Adrenal gland (tissue), 12 donors: ENCODE data around the gene CPT1C. TPM values are rescaled to one million over a fixed set of nuclear protein-coding genes. Genes with fewer than 3 reads are reported as not detected.

Experiments used
- DNase-seq, 7 donors: peaks; one replicate each; pipeline ENCODE4 v3.0.0-alpha.2; 2019 to 2020
- H3K27ac ChIP-seq, 5 donors: fragments of 200-600 bp; sonication (generic) in 4 of 5; 1 replicate in 3 of 5; 2 replicates in 2 of 5; pipeline versions ENCODE4 v1.5.1 to v1.8.0; 2016 to 2020; ENCODE audit warnings: mild to moderate bottlenecking in 1 of 5
- H3K27me3 ChIP-seq: fragments of 200-600 bp; 2 replicates; pipeline ENCODE4 v1.8.0; 2021
- H3K36me3 ChIP-seq, 2 donors: fragments of 200-600 bp; replicated peaks in 1 of 2; 1 replicate in 1 of 2; 2 replicates in 1 of 2; pipeline versions ENCODE4 v1.5.1 to v1.8.0; 2018 to 2022
- H3K4me1 ChIP-seq, 2 donors: fragments of 200-600 bp; replicated peaks in 1 of 2; 1 replicate in 1 of 2; 2 replicates in 1 of 2; pipeline versions ENCODE4 v1.5.1 to v1.8.0; 2018 to 2021
- H3K4me3 ChIP-seq, 4 donors: fragments of 200-600 bp; sonication (generic) in 3 of 4; one replicate each; pipeline ENCODE4 v1.5.1; 2016 to 2018
- H3K9me3 ChIP-seq, 3 donors: fragments of 200-600 bp; sonication (generic) in 1 of 3; replicated peaks in 1 of 3; 1 replicate in 2 of 3; 2 replicates in 1 of 3; pipeline versions ENCODE4 v1.5.1 to v1.8.0; 2016 to 2021
- POLR2A ChIP-seq, 2 donors: fragments of 450-650 bp; IDR thresholded peaks; one replicate each; pipeline ENCODE4 v1.6.1; 2017; ENCODE audit warnings: antibody characterized with exemption in 2 of 2, mild to moderate bottlenecking in 2 of 2, moderate library complexity in 1 of 2
- WGBS, 4 donors: extraction: QIAGEN DNeasy Blood & Tissue Kit in 2 of 4; methylation state at CpG; one replicate each; pipeline versions ENCODE4 v1.1.5 to v1.1.7; 2013 to 2017; 5-methylcytosine and 5-hydroxymethylcytosine counted together
- intact Hi-C, 2 donors: fragments of 100-400 bp; cut with DNase I; formaldehyde crosslinking; loops; one replicate each; pipeline versions ENCODE4 v1.14.1 to v1.15.0; 2022 to 2023
- polyA plus RNA-seq, 3 donors: library from polyadenylated mRNA; stranded (reverse); fragments of 200-250 nt in 2 of 3; fragments of 350-450 nt in 1 of 3; fragmentation: Illumina TruSeq in 1 of 3; extraction: RNeasy Lipid Tissue Mini Kit (QIAGEN cat#74804) in 1 of 3; gene quantifications; one replicate each; pipeline ENCODE4 v1.2.3, GENCODE V29; 2013 to 2014
- total RNA-seq, 9 donors: library from RNA; depleted of rRNA in 4 of 9; stranded (reverse); fragments of >200 nt in 4 of 9; fragments of 120-200 nt in 1 of 9; fragmentation: NEBNext Ultra II Directional in 1 of 9; extraction: Animal tissue kit (Norgen Biotek cat#: 25700) in 1 of 9; gene quantifications; one replicate each; pipeline versions ENCODE4 v1.1.0 to v1.2.4, GENCODE V29; 2013 to 2023
- TF ChIP-seq, protein P1 (sequence below), 6 experiments: fragments of 450-650 bp in 4 of 6; fragments of 200-600 bp in 2 of 6; sonication (generic) in 1 of 6; IDR thresholded peaks; 1 replicate in 5 of 6; 2 replicates in 1 of 6; pipeline versions ENCODE4 v1.5.1 to v1.8.0; 2016 to 2021; ENCODE audit warnings: antibody characterized with exemption in 6 of 6, mild to moderate bottlenecking in 2 of 6, moderate library complexity in 1 of 6
- donor health status: healthy with polysubstance abuse.
- donor health status: Bipolar disorder and iron deficiency.
- donor health status: DM: yes; HTN: yes; CAD: no.
- donor health status: DM: no; HTN: no; CAD: no.
- donor health status: DM: no; HTN: no; CAD: no.
- donor health status: DM: yes; HTN: yes; CAD: no.

The CPT1C gene
- total and polyA plus RNA-seq, 12 donors, result 2.4 to 55.7 (median 5.9) TPM; not detected in 1

DNA sequence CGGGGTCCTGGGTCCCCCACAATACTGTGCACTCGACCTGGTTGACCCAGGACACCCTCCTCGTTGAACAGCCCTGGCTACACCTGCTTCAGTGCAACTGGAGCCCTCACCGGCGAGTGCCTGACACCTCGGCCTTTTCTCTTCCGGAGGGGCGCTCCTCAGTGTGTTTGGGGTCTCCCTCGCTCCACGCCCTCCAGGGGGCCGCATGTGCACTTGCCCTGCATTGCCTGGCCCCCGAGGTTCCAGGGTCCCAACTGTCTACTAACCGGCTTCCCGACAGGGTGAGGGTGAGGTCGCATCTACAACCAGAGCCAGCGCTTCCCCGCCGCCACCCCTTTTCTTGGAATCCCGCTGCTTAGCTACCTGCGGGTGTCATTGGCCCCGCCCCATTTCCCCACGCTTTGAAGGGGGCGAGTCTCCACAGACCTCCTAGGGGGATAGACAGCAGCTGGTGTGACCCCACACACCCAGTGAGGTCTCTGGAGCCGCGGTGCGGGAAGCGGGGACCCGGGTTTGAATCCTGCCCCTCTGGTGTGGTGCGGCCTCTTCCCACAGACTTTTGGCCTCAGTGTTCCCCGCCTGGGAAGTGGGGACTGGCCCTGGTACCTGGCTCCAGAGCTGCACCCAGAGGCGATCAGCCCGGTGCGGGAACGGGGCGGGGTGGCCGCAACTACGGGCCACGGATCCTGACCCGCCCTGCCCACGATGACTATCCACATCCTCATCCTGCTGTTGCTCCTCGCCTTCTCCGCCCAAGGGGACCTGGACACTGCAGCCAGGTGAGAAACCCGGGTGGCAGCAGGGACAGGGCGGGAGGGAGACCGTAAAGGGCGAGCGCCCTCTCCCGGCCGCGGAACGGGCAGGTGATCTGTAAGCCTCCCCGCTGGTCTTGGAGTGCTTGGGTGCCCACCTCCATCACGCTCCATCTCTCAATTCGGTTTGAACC, 1.5 kb upstream of the CPT1C start, which contains the start of gene ADM5:
ADM5 (plus strand) TSS at position 462 of the 946 bp plus-strand sequence; CDS start at position 706, 244 bp downstream.
- Histone ChIP-seq H3K27me3 (no peaks in the 10 kb centered on the region), H3K4me1 (peaks cover 3 to 25% of the 10 kb centered on the region in 2 donors), H3K9me3 (no peaks in the 10 kb centered on the region), H3K36me3 (peaks cover 0 to 21% of the 10 kb centered on the region in 2 donors), H3K4me3 (peak within 1 kb of the TSS in 2 of 4 donors; percentile 37 to 57), H3K27ac (peak within 1 kb of the TSS in 2 of 5 donors; percentile 3 to 48)
- DNase-seq, result peak in 6 of 7 donors; percentile 56 to 83 (median 68)
- 29 to 77% (median 38%) methylated on average over 6 to 54 of the region's 54 CpGs for WGBS, 4 donors
- intact Hi-C loops, result no loop called here
- no peak for TF ChIP-seq POLR2A (IDR thresholded peaks at IDR 0.05)
- TF ChIP-seq, protein P1, sequence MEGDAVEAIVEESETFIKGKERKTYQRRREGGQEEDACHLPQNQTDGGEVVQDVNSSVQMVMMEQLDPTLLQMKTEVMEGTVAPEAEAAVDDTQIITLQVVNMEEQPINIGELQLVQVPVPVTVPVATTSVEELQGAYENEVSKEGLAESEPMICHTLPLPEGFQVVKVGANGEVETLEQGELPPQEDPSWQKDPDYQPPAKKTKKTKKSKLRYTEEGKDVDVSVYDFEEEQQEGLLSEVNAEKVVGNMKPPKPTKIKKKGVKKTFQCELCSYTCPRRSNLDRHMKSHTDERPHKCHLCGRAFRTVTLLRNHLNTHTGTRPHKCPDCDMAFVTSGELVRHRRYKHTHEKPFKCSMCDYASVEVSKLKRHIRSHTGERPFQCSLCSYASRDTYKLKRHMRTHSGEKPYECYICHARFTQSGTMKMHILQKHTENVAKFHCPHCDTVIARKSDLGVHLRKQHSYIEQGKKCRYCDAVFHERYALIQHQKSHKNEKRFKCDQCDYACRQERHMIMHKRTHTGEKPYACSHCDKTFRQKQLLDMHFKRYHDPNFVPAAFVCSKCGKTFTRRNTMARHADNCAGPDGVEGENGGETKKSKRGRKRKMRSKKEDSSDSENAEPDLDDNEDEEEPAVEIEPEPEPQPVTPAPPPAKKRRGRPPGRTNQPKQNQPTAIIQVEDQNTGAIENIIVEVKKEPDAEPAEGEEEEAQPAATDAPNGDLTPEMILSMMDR (IDR thresholded peaks at IDR 0.05), result peak; percentile 24 to 48 (median 46)

DNA sequence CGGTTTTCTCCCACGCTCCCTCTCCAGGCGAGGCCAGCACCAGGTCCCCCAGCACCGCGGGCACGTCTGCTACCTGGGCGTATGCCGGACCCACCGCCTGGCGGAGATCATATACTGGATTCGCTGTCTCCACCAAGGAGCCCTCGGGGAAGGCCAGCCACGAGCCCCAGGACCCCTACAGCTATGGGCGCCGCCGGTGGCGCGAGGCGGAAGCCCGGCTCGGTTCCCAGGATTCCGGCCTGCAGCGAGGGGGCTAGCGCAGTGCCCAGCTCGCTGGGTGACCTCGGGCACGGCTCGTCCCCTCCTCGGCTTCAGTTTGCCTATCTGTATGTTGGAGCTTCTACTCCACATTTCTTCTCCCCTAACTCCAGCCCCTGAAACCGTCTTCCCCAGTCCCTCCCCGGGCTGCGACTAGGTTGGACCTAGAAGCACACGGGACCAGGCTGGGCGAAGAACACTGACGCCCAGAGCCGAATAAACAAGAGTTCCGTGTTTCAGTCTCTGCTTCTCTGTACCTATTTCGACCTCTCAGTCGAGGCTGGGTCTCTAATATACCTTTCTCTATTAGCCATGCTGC, 749 bp upstream of the CPT1C start:
- 7 to 21% (median 11%) methylated on average over 20 to 39 of the region's 39 CpGs for WGBS, 4 donors
- Histone ChIP-seq H3K27me3 (no peaks in the 10 kb centered on the region), H3K4me1 (peaks cover 3 to 25% of the 10 kb centered on the region in 2 donors)

DNA sequence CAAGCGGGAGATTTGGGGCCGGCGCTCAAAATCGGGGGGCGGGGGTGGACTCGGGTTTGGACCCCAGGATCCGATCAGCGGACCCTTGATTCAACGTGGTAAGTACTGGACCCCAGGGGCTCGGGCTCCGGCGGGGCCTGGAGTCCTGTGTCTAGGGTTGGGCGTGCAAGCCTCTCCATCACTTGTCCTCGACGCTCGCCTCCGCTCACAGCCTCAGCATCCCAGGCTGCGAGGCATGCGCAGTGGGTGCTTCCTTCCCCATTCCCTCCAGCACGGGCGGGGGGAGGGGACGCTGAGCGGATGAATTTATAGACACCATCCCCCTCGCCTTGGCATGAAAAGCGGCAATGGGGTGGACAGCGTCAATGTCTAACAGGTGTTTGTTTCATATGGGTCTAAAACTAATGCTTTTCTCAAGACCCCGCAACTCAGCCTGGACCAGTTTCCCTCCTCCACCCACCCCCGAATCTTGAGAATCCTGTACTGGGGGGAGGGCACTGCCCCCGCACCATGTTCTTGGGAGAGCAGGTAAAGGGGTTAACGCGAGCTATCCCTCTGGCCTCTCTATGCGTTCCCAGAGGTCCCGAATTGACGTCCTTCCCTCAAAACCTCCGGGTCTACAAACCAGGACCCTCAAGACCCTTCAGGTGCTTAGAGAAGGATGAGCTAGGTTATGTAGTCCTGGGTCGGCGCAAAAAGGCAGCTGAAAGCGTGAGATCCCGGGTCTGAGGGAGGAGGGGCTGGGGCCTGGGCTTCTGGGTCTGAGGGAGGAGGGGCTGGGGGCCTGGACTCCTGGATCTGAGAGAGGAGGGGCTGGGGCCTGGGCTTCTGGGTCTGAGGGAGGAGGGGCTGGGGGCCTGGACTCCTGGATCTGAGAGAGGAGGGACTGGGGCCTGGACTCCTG, 579 bp downstream of the CPT1C start:
- no peaks in the 10 kb centered on the region for H3K27me3 ChIP-seq
- H3K36me3 ChIP-seq, result peaks cover 0 to under 1% of the 10 kb centered on the region in 2 donors
- peak in 4 of 7 donors; percentile 46 to 80 (median 48) for DNase-seq
- H3K4me3 ChIP-seq, result peak overlapping the region in 1 of 4 donors; percentile 57
- TF ChIP-seq, protein P1 (IDR thresholded peaks at IDR 0.05), result no peak
- TF ChIP-seq POLR2A (IDR thresholded peaks at IDR 0.05), result no peak
- intact Hi-C loops, result no loop called here
- no peaks in the 10 kb centered on the region for H3K9me3 ChIP-seq
- H3K27ac ChIP-seq, result peak overlapping the region in 1 of 5 donors; percentile 48
- 14 to 31% (median 22%) methylated on average over 18 to 39 of the region's 39 CpGs for WGBS, 4 donors
- peaks cover 3 to 25% of the 10 kb centered on the region in 2 donors for H3K4me1 ChIP-seq

More for the DNA sequence above, 749 bp upstream of the CPT1C start:
- no peak for TF ChIP-seq POLR2A (IDR thresholded peaks at IDR 0.05)
- TF ChIP-seq, protein P1 (IDR thresholded peaks at IDR 0.05), result peak in 2 of 6 experiments; percentile 3 to 5
- intact Hi-C loops, result no loop called here
- Histone ChIP-seq H3K27ac (peak overlapping the region in 1 of 5 donors; percentile 48), H3K4me3 (peak overlapping the region in 2 of 4 donors; percentile 37 to 57), H3K9me3 (no peaks in the 10 kb centered on the region), H3K36me3 (peaks cover 0 to 14% of the 10 kb centered on the region in 2 donors)
- peak in 1 of 7 donors; percentile 30 for DNase-seq
